NCI-H1417 treated with DMSO at 0.1 percent for 48 hours (cell line): Measurements from ENCODE around the gene IQGAP3.

Experiments used
- DNase-seq: peaks from one replicate; lab custom pipeline; 2025; lab: John Stamatoyannopoulos, UW

IQGAP3 gene

GRCh38 chr1:156540955-156541354, 31.4 kb downstream of the IQGAP3 start:
- no peak for DNase-seq

DNA sequence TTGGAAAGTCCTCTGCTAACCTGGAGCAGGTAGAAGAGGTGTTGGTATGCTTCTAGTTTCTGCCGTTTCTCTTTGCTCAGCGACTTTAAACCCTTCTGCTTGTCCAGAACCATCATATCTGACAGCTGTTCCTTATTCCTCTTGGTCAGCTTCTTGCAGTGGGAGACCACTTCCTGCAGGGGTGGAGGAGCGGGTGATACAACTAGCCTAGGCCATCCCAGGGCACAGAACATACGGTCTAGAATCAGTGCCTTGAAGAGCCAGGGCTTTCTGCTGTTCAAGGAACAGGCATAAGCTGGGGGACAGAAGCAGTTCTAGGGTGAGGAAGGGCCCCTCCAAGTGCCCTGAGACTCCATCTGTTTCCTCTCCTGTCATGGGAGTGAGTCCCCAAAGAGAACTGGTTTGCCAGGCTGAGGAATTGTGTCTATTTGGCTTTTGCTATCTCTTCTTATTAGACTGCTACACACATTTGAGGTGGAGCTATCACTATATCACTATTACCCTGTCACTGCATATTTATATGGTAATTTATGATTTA, 32.5 kb downstream of the IQGAP3 start:
- no peak for DNase-seq

DNA sequence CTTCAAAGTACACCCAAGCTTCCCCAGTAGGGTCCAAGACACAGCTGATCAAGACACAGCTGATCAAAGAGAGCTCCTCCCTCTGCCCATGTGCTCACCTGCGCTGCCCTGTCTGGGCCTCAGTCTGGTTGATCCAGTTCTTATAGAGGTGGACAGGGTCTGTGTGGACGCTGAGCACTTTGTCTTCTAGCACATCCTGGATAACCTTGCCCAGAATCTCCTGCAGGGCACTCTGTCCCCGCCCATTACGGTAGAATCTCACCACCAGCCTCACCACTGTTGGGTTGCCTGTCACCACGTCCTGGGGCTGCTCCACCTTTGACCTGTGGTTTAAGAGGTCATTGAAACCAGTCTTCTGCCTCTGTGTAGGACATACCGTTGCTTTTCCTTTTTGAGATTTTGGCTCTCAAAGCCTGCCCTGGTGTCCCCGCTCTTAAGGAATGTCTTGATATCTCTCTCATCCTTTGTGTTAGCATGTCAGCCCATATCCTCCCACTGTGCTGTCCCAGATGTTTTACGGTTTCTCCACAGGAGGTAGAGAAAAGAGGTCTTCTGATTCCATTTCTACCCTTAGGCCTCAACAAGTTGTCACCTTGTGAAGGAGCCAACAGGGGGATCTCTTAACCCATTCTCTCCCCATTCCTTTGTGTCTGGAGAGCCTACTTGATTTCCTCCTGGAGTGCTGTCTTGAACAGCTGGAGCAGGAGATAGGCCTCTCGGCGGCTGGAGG, 33.5 kb downstream of the IQGAP3 start:
- DNase-seq: no peak

DNA sequence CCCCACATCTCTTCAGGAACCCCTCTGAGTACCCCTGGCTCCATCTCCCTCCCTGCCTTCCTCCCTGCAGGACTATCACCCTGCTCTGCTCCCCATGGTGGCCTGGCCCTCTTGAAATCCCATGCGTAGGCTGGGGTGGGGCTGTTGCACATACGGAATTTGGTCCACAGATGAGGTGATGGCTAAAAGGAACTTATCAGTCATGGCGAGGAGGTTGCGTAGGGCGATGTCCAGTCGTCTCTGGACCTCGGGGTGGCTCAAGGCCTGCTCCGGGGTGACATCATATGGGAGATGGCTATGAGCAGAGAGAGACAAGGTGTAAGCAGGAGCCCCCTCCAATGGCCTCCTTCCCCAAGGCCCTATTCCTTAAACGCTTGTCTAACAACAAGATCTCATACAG, 35.3 kb downstream of the IQGAP3 start:
- no peak for DNase-seq

GRCh38 chr1:156534424-156535060, 37.8 kb downstream of the IQGAP3 start:
- DNase-seq: no peak

DNA sequence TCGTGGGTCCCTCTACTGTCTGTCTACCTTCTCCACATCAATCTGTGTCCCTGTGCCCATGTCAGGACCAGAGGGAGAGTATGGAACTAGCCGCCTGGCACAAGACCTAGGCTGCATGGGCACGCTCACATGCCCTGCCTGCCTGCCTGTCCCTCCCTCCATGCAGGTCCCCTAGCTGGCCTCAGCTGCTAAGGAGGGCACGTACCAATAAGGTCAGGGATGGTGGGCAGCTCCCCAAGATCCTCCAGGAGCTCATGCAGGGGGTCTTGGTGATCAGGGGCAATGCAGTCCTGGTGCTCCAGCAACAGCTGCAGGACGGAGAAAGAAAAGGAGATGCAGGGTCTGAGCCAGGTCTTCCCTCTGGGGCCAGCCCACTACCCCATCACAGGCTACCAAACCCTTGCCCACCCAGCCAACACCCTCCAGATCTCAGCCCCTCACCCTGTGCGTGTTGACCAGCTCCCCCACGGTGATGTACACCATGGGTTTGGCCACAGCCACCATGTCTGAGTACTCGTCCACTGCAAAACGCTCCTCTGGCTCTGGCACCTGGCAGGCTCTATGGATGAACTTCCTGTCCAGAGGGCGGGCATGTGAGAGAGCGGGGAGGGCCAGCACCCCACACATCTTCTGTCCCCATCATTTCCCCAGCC, 38.7 kb downstream of the IQGAP3 start:
- DNase-seq: no peak

DNA sequence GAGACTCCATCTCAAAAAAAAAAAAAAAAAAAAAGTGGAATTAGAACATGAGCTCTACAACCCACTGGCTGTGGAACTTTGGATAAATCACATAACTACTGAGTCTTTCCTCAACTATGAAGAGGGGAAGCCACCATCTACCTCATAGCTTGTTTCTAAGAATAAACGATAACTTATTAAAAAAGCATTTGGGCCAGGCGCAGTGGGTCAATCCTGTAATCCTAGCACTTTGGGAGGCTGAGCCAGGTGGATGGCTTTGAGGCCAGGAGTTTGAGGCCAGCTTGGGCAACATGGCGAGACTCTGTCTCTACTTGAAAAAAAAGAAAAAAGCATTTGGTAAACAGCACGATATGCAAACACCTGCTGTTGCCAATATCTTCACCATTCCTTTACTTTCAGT, 40.0 kb downstream of the IQGAP3 start:
- DNase-seq: no peak

- no peak for DNase-seq
Measured at GRCh38 chr1:156530006-156530405, 42.4 kb downstream of the IQGAP3 start.

DNA sequence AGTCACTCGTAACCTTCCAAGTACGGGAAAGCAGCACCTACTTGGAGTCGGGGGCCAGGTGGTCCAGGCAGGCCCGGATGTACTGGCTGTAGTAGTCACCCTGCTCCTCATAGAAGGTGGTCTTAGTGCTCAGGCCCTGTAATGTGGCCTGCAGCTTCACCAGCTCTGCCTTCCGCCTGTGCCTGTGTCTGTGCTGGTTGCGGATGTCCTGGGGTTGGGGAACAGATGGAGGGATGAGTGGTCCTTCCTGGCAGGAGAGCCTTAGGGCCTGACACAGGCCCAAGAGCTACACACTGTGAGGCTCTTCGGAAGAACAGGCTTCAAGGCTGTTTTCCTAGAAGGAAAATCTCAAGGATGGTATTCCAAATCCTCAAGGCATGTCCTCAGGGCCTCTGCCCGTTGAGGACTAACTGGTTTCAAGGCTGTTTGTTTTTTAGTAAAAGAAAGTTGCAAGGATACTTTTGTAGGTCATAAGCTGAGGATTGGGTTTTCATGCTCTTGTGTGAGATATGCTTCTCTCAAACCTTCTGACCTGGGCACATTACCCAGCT, 43.4 kb downstream of the IQGAP3 start:
- DNase-seq: no peak

DNA sequence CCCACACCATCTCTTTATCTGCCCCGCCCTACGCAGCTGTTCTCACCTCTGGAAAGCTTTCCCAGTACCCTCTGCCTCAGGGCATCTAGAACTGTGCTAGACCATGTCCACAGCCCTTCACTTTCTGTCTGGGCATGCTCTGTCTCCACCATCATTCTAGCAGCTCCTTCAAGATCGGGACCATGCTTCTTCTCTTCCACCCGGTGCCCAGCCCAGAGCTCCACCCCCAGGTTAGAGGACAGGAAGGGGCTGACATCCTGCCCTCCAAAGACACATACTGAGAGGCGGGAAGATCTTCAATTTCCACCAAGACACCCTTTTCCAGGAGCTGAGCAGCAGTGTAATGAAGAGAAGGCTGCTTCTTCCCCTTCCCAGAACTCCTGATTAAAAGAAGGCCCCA, 44.1 kb downstream of the IQGAP3 start:
- no peak for DNase-seq

DNA sequence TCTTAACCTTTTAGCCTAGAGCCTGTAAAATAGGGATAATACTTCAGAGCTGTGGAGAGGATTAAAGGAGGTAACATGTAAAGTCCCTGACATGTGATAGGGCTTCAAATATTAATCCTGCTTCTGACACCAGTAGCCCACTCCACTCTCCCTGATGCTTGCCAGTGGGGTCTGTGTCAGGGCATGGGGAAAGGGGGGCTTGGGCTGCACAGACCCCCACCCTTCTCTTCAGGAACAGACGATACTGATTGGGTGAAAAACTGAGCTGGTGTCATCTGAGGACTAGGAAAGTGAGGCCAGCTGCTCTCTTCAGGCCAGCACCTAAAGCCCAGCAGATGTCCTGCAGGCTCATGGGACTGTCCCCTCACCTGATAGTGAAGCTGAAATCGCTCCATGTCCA, 44.8 kb downstream of the IQGAP3 start:
- DNase-seq: no peak

GRCh38 chr1:156525856-156526489, 46.4 kb downstream of the IQGAP3 start:
- no peak for DNase-seq

DNA sequence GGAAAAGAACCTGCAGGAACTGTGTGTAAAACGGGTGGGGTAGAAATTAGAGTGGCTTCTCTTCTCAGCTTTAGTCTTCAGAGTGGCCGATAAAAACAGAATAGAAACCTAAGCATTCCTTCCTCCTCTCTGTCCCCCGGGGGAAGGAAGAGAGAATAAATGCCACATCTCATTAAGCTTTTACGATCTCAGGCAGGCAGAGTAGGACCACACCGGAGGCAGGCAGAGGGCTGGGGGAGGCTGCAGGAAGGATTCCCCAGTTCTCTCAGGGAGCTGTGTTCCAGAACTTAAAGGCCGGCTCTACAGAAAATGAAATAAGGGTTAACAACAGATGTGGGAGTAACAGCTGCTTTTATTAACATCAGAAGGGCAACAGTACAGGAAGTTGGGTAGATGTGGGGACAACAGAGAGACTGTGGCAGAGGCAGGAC, 47.3 kb downstream of the IQGAP3 start:
- no peak for DNase-seq

GRCh38 chr1:156524481-156524869, 47.9 kb downstream of the IQGAP3 start:
- DNase-seq: no peak

DNA sequence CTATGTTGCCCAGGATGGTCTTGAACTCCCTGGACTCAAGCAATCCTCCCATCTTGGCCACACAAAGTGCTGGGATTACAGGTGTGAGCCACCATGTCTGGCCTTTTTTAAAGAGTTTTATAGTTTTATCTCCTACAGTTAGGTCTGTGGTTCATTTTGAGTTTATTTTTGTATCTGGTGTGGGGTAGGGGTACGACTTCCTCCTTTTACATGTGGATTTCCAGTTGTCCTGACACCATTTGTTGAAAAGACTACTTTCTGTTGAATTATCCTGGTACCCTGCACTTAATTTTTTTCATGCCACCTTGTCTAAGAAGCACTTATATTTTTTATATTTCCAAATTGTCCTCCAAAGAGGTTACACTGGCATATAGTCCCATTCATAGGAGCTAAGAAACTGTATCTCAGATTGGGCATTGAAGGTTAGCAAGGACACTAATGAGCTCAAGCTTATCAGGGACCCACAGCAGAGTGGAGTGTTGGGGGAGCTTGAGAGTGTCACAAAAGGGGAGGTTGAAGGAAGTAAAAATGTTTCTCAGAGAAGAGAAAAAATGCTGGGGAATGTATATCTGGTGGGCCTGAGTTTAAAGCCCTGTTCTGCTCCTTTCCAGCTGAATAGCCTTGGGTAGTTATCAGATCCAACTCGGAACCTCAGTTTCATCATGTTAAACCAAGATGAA, 48.4 kb downstream of the IQGAP3 start:
- no peak for DNase-seq

DNA sequence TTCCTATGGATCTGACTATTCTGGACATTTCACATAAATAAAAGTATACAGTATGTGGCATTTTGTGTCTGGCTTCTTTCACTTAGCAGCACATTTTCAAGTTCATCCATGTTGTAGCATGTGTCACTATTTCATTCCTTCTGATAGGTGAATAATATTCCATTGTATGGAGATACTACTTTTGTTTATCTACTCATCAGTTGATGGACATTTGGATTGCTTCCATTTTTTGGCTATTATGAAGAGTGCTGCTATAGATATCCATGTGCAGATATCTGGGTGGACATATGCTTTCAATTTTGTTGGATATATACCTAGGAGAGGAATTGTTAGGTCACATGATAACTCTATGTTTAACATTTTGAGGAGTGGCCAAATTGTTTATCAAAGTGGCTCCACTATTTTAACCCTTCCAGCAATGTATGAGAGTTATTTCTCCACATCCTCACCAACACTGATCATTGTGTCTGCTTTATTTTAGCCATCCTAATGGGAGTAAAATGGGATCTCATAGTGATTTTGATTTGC, 49.9 kb downstream of the IQGAP3 start:
- DNase-seq: no peak

DNA sequence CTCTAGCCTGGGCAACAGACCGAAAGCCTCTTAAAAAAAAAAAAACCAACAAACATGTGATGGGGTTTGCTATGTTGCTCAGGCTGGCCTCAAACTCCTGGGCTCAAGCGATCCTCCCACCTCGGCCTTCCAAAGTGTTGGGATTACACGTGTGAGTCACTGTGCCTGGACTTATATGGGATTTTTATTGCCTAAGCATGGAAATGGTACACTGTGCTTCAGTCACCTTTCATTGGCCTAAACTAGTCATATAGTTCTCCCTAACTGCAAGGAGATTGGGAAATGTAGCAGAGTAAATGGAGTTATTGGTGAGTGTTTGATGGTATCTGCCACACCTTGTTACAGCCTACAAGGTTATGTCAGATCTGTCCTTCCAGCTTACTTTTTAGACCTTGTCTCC, 54.6 kb downstream of the IQGAP3 start:
- no peak for DNase-seq

GRCh38 chr1:156516821-156517220, 55.5 kb downstream of the IQGAP3 start:
- DNase-seq: no peak

DNA sequence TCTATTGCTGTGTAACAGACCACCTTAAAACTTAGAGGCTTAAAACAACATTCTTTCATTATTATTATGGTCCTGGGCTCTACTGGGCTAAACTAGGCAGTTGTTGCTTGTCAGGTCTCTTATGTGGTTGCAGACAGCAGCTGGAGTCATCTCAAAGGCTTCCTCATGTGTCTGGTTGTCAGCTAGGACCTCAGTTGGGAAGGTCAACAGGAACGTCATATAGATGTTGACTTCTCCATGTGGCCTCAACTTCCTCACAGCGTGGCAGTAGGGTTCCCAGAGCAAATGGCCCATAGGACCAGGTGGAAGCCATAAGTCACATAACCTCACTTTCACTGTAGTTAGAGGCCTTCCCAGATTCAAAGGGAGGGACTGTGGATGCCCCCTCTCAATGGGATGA, 56.4 kb downstream of the IQGAP3 start:
- DNase-seq: no peak

GRCh38 chr1:156513185-156513584, 59.2 kb downstream of the IQGAP3 start:
- no peak for DNase-seq

GRCh38 chr1:156511644-156512043, 60.7 kb downstream of the IQGAP3 start:
- DNase-seq: no peak

DNA sequence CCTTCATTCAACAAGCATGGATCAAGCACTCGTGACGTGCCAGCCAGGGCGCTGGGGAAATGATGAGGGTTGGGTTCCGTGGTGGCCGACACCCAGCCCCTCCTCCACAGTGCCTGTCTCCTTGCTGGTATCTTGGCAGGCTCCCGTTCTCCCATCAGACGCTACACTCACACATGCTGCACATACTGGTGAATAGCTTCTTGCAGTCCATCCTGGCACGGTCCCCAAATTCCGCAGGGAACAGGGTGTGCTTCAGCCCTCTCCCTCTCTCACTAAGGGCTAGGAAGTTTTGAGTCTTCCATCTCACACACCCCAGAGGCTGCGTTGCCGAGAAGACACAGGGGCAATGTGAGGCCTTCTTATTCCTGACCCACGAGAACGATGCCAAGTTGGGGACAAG, 61.7 kb downstream of the IQGAP3 start:
- DNase-seq: no peak
